HepG2 (cell line): ENCODE results near the gene CXCR1. TPM values are rescaled to one million over a fixed set of nuclear protein-coding genes. Genes with fewer than 3 reads are reported as not detected.

ENCODE experiments used
- DMTF1 ChIP-seq: sonication (generic); formaldehyde crosslinking; IDR thresholded peaks from 2 replicates; pipeline ENCODE4 v1.4.0; 2020; ENCODE audit warnings: mild to moderate bottlenecking, missing genetic modification reagents
- ETV6 ChIP-seq: sonication (generic); formaldehyde crosslinking; conservative IDR thresholded peaks from 2 replicates; pipeline ENCODE4 v1.4.0; 2020; ENCODE audit warnings: missing genetic modification reagents
- HOMEZ ChIP-seq: IDR thresholded peaks from 2 replicates; pipeline ENCODE4 v1.6.1; 2016; ENCODE audit warnings: low read depth
- PRMT3 ChIP-seq: sonication (generic); formaldehyde crosslinking; IDR thresholded peaks from 2 replicates; pipeline ENCODE4 v1.8.1; 2022; ENCODE audit warnings: low read depth, mild to moderate bottlenecking, moderate library complexity, missing genetic modification reagents, borderline replicate concordance
- SATB2 ChIP-seq: sonication (generic); formaldehyde crosslinking; IDR thresholded peaks from 2 replicates; pipeline ENCODE4 v1.5.0; 2020; ENCODE audit warnings: missing genetic modification reagents
- SMAD9 ChIP-seq: sonication (generic); formaldehyde crosslinking; IDR thresholded peaks from 2 replicates; pipeline ENCODE4 v1.5.1; 2020; ENCODE audit warnings: mild to moderate bottlenecking, missing genetic modification reagents
- SNAPC4 ChIP-seq: sonication (generic); formaldehyde crosslinking; IDR thresholded peaks from 2 replicates; pipeline ENCODE4 v1.4.0; 2020; ENCODE audit warnings: mild to moderate bottlenecking, missing genetic modification reagents
- WIZ ChIP-seq: sonication (generic); formaldehyde crosslinking; IDR thresholded peaks from 2 replicates; pipeline ENCODE4 v1.5.1; 2020; ENCODE audit warnings: mild to moderate bottlenecking, missing genetic modification reagents
- YEATS2 ChIP-seq: sonication (generic); formaldehyde crosslinking; IDR thresholded peaks from 2 replicates; pipeline ENCODE4 v1.4.0; 2020; ENCODE audit warnings: missing genetic modification reagents, borderline replicate concordance
- ZBTB4 ChIP-seq: sonication (generic); formaldehyde crosslinking; IDR thresholded peaks from 2 replicates; pipeline ENCODE4 v1.4.0; 2020; ENCODE audit warnings: missing genetic modification reagents, mild to moderate bottlenecking, borderline replicate concordance
- ZBTB7A ChIP-seq: sonication (generic); formaldehyde crosslinking; IDR thresholded peaks from 2 replicates; pipeline ENCODE4 v1.8.0; 2022; ENCODE audit warnings: mild to moderate bottlenecking, missing genetic modification reagents
- ZFX ChIP-seq: sonication (generic); formaldehyde crosslinking; IDR thresholded peaks from 2 replicates; pipeline ENCODE4 v1.4.0; 2020; ENCODE audit warnings: mild to moderate bottlenecking, low read depth, missing genetic modification reagents, moderate library complexity
- ZNF232 ChIP-seq: sonication (generic); formaldehyde crosslinking; IDR thresholded peaks from 2 replicates; pipeline ENCODE4 v1.4.0; 2020; ENCODE audit warnings: missing genetic modification reagents, borderline replicate concordance
- ZNF589 ChIP-seq: sonication (generic); formaldehyde crosslinking; conservative IDR thresholded peaks from 2 replicates; pipeline ENCODE4 v1.8.0; 2022; ENCODE audit warnings: mild to moderate bottlenecking, moderate library complexity, missing genetic modification reagents
- ZNF7 ChIP-seq: IDR thresholded peaks from 2 replicates; pipeline ENCODE4 v1.6.1; 2016; ENCODE audit warnings: missing biosample characterization, missing genetic modification reagents
- polyA plus RNA-seq, 8 experiments: library from polyadenylated mRNA; depleted of rRNA in 3 of 8; stranded (reverse) in 7 of 8; unstranded in 1 of 8; fragments of >200 nt; fragmentation: Illumina TruSeq in 4 of 8; extraction: Trizol in 4 of 8; gene quantifications; 2 replicates each; pipeline versions ENCODE4 v1.2.1 to v1.2.3, GENCODE V29; 2011 to 2016; ENCODE audit warnings: low read depth in 4 of 8, missing spikeins in 1 of 8, mixed read lengths in 1 of 8; ENCODE audit not compliant: insufficient read depth in 1 of 8
- total RNA-seq, 5 experiments: library from RNA; depleted of rRNA; stranded (reverse); fragments of >200 nt; fragmentation: Illumina TruSeq; extraction: Trizol; gene quantifications; 2 replicates each; pipeline ENCODE4 v1.2.3, GENCODE V29; 2016; ENCODE audit warnings: low read depth in 1 of 5

CXCR1 gene
- total and polyA plus RNA-seq, 2 of the 13 experiments (the other 11 are each of a cell fraction or from before 2014, with no cell fraction given) = not detected

- no peak for TF ChIP-seq DMTF1 (CRISPR knock-in tag)
- no peak for TF ChIP-seq SMAD9 (CRISPR knock-in tag)
- no peak for TF ChIP-seq HOMEZ (CRISPR knock-in tag)
- TF ChIP-seq ETV6 = no peak
- no peak for TF ChIP-seq WIZ (CRISPR knock-in tag)
- no peak for TF ChIP-seq SATB2 (CRISPR knock-in tag)
- no peak for TF ChIP-seq ZNF232
- TF ChIP-seq ZNF7 (CRISPR knock-in tag) = no peak
- no peak for TF ChIP-seq ZBTB7A (CRISPR knock-in tag)
- TF ChIP-seq PRMT3 (CRISPR knock-in tag) = no peak
- TF ChIP-seq ZNF589 = no peak
- no peak for TF ChIP-seq SNAPC4 (CRISPR knock-in tag)
- no peak for TF ChIP-seq YEATS2 (CRISPR knock-in tag)
- no peak for TF ChIP-seq ZBTB4 (CRISPR knock-in tag)
- TF ChIP-seq ZFX (CRISPR knock-in tag) = no peak
Observed at GRCh38 chr2:218169757-218170546, 3.2 kb upstream of the CXCR1 start (continued).
